AG08395 (cell line): ENCODE data around the gene CD84.
"Not testable (repeated sequence)": the region's sequence is repeated elsewhere in the genome, so short reads cannot be mapped to it uniquely, and the experiment has no call there.

Experiments
- DNase-seq: peaks from one replicate; pipeline ENCODE4 v3.0.0; 2012; ENCODE audit warnings: mixed read lengths, low spot score

CD84 gene

GRCh38 chr1:160575112-160575664, 4.1 kb downstream of the CD84 start:
- no peak for DNase-seq

GRCh38 chr1:160570840-160571239, 8.5 kb downstream of the CD84 start:
- DNase-seq, result no peak

- no peak for DNase-seq
Measured at GRCh38 chr1:160569806-160570205, 9.5 kb downstream of the CD84 start.

- no peak for DNase-seq
Measured at GRCh38 chr1:160567858-160568682, 11.2 kb downstream of the CD84 start.

- DNase-seq, result no peak
Measured at GRCh38 chr1:160567341-160567740, 12.0 kb downstream of the CD84 start.

- no peak for DNase-seq
Measured at GRCh38 chr1:160565564-160565963, 13.7 kb downstream of the CD84 start.

GRCh38 chr1:160563230-160563629, 16.1 kb downstream of the CD84 start:
- not testable (repeated sequence) for DNase-seq

- DNase-seq, result not testable (repeated sequence)
Measured at GRCh38 chr1:160562745-160563144, 16.6 kb downstream of the CD84 start.

- no peak for DNase-seq
Measured at GRCh38 chr1:160560806-160561205, 18.5 kb downstream of the CD84 start.

- DNase-seq, result no peak
Measured at GRCh38 chr1:160560045-160560705, 19.1 kb downstream of the CD84 start.

- DNase-seq, result not testable (repeated sequence)
Measured at GRCh38 chr1:160559437-160559836, 19.9 kb downstream of the CD84 start.

- no peak for DNase-seq
Measured at GRCh38 chr1:160558660-160559380, 20.5 kb downstream of the CD84 start.

- no peak for DNase-seq
Measured at GRCh38 chr1:160553778-160554177, 25.5 kb downstream of the CD84 start.

GRCh38 chr1:160552425-160552824, 26.9 kb downstream of the CD84 start:
- DNase-seq, result no peak

- DNase-seq, result no peak
Measured at GRCh38 chr1:160550572-160551034, 28.7 kb downstream of the CD84 start.

- DNase-seq, result no peak
Measured at GRCh38 chr1:160549665-160550006, 29.7 kb downstream of the CD84 start.

GRCh38 chr1:160548960-160549664, 30.2 kb downstream of the CD84 start:
- no peak for DNase-seq

GRCh38 chr1:160548183-160548582, 31.1 kb downstream of the CD84 start:
- DNase-seq, result no peak

GRCh38 chr1:160547422-160547821, 31.9 kb downstream of the CD84 start:
- no peak for DNase-seq

- no peak for DNase-seq
Measured at GRCh38 chr1:160546942-160547341, 32.4 kb downstream of the CD84 start.

GRCh38 chr1:160544647-160545046, 34.6 kb downstream of the CD84 start:
- no peak for DNase-seq
